CD4-positive, alpha-beta T cell treated with Interleukin-15 for 4 hours (primary cell): ENCODE data around the gene KIF18B.

Experiments
- DNase-seq: peaks from one replicate; pipeline ENCODE4 v3.0.0-alpha.2; 2020; ENCODE audit warnings: low spot score

The KIF18B gene

DNA sequence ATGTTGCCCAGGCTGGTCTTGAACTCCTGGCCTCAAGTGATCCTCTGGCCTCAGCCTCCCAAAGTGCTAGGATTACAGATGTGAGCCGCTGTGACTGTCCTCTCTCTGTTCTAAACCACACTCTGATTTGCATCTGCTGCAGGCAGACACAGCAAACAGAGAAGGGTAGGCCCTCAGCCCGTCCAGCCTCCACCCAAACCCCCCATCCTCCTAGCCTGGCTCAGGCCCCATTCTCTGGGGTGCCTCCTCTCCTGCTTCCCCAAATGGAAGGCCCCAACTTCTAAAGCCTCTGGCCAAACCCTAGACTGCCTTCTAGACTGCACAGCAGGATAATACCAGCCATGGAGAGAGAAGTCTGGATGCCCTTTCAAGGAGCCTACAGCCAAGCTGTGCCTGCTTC lies 28.2 kb downstream of the KIF18B start:
- DNase-seq: no peak

DNA sequence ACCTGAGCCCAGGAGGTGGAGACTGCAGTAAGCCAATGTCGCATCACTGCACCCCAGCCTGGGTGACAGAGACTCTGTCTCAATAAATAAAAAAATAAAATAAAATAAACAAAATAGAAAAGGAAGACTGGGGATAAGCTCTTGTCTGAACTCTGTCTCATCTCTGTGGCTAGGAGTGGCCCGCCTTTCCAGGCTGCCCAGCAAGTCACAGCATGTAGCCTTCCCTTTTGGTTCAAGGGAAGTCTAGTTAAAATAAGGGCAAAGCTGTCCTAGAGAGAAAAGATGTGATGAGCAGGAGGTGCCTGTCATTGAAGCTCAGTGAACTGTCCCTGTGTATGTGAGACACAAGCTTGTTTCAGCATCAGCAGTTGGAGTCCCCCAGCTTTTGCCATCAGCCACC lies 29.6 kb downstream of the KIF18B start:
- no peak for DNase-seq

DNA sequence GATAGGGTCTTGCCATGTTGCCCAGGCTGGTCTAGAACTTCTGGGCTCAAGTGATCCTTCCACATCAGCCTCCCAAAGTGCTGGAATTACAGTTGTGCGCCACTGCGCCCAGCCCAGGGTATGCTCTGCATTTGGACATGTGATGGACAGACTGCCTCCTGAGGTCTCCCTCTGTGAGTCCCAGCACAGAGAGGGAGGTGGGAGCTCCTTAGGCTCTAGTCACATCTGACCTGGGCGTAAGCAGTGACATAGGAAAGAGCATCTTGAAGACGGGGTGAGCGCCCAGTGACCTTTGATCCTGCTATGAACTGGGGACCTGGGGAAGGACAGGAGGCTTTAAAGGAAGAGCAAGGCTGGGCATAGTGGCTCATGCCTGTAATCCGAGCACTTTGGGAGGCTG lies 30.1 kb downstream of the KIF18B start:
- no peak for DNase-seq

DNA sequence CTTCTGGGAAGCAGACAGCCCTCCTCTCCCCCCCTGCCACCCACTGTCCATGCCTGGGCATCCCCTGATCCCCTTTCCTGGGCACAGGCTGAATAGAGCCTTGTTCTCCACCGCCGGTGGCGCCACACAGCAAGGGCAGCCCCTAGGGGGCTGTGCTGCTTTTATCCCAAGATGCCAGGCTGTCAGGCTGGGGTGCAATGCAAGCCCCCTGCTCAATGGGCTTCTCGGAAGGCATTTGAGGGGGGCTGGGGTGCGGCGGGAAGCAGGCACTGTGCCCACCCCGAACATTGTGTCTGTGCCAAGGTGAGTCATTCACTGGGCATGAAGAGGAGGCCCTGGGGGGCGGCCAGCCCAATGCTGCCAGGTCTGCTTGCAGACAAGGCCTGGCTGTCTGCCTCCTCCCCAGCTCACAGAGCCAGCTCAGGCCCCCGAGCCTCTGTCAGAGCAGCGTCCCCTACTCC lies 30.8 kb downstream of the KIF18B start:
- no peak for DNase-seq

DNA sequence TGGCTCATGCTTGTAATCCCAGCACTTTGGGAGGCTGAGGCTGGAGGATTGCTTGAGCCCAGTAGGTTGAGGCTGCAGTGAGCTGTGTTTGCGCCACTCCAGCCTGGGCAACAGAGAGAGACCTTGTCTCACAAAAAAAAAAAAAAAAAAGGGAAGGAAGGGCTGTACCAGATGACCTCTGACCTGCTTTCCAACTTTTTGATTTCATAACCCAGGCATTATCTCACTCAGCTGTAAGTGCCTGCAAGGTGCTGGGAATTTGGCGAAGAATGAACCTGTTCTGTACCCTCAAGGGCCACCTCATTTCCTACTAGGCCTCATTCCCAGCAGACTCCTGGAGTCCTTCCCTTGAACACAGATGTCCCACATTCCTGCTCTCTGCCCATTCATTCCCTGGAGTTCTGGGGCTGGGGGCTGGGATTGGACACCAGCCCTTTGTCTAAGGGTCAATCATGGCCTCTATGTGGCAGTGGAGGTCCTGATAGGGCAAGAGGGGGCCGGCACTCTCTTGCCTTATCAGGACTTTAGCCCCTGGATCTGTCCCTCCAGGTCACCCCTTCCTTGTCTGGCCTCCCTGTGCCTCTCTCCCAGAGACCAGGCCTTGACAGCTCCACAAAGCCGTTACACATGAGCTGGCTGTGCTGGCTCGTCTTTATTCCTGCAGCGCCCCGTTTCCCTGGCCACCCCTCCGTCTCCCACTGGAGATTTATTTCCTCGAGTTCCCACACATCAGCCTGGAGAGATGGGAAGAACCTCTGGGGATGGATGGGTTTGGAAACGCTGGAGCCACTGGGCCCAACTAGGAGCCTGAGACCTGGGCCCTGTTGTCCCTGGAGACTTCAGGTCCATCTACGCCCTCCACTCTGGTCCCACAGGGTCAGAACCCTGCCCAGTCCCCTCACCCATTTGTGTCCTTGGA lies 31.5 kb downstream of the KIF18B start:
- no peak for DNase-seq

DNA sequence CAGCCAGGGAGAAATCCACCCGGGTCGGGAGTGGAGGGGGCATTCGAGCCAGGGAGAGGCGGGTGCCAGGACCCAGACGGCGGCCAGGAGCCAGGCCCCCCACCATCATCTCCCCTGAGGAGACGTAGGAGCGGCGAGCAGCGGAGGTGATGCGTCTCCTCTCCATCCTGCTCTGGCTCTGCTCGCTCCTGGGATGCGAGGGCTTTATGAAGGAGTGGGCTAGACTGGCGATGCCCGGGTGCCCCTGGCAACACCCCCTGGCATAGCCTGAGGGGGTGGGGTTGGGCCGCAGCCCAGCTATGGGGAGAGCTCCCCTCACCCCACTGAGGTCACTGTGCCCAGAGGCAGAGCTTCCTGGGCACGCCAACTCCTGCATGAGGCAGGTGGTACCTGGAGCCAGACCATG lies 32.2 kb downstream of the KIF18B start, which contains the start of gene GFAP:
Gene GFAP (minus strand): TSS at position 180 of the 406 bp plus-strand sequence. CDS start 14 bp downstream, at position 166.
- no peak for DNase-seq

DNA sequence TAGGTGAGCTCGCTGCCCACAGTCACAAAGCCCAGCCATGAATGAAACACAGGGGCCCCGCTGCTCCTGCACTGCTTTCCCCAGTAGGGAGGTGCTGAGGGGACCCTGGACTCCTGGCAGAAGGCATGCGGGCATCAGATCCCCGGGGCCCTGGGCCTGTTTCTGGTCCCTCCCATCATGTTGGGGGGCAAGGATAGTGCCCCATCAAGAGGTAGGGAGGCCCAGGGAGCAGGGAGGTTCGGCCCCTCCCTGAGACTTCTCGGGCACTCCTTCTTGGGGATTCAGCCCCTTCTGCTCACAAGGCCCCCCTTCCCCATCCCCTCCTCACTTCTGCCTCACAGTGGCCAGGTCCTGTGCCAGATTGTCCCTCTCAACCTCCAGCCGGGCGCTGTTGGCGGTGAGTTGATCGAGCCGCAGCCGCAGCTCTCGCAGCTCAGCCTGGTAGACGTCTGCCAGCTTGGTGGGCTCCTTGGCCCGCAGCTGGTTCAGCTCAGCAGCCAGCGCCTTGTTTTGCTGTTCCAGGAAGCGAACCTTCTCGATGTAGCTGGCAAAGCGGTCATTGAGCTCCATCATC lies 32.8 kb downstream of the KIF18B start:
- no peak for DNase-seq

DNA sequence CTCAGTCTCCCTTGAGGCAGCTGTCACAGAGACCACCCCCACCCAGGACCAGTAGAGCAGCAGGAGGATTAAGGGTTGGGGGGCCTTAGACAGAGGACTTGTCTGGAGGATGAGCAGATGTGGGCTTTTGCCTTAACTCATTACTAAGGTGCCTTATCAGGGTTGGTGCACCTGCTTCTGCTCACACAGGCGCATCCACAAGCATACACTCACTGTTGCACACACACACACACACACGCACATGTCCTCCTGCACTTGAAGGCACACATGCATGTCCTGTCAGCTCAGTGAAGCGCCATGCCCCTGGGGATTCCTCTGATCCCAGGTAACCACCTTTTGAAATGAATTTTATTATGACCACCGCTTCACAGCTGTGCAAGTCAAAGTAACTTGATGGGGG lies 33.4 kb downstream of the KIF18B start:
- no peak for DNase-seq

DNA sequence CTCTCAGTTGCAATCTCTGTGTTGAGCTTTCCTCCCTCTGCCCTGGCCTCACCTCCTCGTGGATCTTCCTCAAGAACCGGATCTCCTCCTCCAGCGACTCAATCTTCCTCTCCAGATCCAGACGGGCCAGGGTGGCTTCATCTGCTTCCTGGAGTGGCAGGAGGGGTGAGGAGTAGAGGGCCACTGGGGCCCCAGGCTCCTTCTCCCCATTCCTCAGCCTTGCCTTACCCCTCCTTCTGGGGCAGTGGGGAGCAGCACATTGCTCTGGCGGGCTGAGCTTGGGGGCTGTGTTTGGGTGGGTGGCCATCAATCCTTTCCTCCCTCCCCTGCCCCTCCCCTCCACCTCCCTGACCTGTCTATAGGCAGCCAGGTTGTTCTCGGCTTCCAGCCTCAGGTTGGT lies 33.9 kb downstream of the KIF18B start:
- DNase-seq: no peak

DNA sequence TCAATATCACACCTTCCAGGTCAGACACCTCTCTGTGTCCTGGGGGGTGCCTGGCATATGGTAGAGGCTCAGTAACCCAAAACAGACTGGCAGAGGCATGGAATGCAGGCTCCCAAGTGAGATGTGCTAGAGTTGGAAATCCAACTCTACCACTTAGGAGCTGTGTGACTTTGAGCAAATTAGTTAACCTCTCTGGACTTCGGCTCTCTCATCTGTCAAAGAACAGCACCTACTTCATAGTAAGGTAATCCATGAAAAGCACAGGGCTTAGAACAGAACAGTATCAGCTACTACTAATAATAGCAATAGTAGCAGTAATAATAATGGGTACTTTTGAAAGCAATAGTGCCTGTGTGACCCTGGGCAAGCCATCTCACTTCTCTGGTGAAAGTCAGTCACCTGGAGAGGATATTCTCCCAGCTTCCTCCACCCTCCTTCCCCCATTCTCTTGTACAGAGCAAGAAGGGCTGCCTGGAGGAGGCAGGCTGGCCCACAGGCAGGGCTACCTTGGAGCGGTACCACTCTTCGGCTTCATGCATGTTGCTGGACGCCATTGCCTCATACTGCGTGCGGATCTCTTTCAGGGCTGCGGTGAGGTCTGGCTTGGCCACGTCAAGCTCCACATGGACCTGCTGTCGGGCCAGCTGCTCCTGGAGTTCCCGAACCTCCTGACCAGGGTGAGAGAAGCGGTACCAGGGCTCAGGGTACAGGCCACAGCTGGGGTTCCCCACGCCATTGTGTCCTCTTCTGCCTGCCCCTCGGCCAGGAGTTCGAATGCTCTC lies 34.6 kb downstream of the KIF18B start:
- no peak for DNase-seq

DNA sequence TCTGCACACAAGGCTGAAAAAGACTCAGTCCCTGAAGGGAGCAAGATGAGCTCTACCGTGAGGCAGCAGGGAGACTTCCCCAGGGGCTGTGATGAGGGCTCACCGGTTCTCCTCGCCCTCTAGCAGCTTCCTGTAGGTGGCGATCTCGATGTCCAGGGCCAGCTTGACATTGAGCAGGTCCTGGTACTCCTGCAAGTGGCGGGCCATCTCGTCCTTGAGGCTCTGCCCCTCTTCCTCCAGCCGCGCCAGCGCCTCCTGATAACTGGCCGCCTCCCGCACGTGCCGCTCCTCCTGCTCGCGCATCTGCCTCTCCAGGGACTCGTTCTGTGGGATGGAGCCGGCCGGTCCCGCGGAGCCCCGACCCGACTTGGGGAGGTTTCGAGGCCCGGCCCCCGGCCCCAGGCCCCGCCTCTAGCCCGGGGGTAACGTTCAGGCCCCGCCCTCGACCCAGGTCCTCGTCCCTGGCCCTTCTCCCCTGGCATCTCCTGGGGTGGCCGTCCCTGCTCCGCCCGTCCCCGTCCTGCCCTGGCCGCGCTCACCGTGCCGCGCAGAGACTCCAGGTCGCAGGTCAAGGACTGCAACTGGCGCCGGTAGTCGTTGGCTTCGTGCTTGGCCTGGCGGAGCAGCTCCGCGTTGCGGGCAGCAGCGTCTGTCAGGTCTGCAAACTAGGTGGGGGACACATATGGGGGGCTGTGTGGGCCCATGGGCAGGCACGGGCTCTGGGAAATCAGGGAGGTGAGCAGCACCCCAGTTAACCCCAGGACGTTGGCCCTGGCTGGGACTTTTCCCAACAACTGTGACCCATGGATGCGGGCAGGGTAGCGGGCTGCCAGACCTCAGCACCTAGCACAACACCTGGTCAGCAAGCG lies 36.2 kb downstream of the KIF18B start:
- peak; percentile 53 for DNase-seq

DNA sequence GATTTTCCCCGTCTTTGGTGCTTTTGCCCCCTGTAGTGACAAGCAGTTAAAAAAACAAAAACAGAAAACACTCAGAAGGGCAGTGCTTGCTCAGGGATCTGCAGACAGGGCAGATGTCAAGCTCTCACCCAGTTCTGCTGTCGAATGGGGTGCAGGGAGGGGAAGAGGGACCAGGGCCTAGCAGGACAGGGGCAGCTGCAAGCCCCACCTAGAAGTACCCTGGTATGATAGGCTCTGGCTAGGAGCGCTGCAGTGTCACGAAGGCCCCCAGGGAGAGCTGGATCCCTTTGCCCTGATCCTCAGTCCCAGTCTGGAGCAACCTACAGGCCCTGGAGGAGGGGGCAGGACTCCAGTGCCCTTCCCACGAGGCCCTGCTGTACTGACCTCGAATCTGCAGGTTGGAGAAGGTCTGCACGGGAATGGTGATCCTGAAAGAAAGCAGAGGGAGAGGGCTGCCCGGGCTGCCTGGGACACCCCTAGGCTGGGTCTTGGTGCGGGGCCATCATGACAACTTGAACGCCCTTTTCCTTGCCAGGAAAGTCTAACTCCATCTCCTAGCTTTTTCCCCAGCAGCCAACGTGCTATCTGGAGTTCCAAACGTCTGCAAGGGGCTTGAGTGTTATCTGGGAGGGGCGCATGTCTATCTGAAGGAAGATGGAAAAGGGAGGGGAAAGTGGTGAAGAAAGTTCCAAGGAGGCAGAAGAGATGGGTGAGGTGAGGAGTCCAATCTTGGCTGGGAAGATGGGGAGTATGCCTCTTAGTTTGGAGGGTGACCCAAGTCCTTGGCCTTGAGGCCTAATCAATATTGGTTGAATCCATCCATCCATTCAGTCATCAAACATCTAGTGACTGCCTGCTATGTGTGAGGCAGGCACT lies 37.1 kb downstream of the KIF18B start:
- DNase-seq: no peak

DNA sequence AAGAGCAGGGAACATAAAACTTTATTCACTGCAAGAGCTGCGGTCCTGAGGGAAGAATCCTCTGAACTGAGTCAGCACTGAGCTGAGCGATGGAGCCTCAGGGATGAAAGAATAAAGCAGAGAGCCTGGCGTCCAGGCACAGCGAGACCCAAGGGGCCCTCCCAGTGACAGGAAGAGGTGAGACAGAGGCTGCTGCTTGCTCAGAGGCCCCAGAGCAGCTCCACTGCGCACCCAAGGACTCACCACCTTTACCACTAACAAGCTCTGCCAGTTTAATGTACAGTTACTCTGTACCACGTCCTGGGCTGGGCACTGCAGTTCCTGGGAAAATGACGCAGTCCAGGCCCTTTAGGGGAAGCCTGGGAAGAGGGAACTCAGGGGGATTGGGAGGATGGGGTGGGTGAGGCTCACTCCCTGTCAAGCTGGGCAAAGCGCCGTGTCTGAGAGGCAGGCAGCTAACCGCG lies 37.9 kb downstream of the KIF18B start:
- no peak for DNase-seq

DNA sequence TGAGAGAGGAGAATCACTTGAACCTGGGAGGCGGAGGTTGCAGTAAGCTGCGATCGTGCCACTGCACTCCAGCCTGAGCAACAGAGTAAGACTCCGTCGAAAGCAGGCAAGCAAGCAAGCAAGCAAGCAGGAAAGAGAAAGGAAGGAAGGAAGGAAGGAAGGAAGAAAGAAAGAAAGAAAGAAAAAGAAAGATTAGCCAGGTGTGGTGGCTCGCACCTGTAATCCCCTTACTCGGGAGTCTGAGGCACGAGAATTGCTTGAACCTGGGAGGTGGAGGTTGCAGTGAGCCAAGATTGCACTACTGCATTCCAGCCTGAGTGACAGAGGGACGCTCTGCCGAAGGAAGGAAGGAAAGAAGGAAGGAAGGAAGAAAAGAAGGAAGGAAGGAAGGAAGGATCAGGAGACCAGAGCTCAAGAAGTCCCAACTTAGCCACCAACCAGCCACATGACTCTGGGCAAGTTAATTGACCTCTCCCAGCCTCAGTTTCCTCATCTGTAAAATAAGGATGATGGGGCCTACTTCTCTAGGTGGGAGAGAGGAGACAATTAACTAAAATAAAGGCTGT lies 38.7 kb downstream of the KIF18B start:
- DNase-seq: no peak

DNA sequence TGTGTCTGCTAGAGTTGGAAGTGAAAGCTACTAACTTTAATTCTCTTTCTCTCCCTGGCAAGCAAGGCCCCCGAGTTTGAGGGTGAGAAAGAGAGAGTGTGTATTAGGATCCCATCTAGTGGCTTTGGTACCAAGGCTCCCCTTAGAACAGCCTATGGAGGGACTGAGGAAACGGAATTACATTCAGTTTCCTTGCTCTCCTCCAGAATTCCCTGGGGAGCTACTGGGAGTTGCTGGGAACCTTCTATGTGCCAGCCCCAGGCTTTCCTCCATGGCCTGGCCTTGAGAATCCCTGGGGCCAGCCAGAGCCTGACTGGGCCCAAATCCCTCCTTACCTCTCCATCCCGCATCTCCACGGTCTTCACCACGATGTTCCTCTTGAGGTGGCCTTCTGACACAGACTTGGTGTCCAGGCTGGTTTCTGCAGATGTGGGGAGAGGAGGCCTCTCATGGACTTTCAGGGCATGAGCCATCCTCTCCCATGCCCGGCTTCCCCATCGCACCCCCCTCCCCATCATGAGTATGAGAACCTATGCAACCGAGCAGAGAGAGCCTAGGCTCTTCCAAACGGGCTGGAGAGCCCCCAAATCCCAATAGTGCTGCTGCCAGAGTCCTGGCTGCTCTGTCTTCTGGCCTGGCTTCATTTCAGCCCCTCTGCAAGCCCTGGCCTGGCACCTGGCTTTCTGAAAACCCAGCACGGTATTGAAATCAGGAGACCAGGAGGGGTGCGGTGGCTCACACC lies 39.7 kb downstream of the KIF18B start:
- no peak for DNase-seq

DNA sequence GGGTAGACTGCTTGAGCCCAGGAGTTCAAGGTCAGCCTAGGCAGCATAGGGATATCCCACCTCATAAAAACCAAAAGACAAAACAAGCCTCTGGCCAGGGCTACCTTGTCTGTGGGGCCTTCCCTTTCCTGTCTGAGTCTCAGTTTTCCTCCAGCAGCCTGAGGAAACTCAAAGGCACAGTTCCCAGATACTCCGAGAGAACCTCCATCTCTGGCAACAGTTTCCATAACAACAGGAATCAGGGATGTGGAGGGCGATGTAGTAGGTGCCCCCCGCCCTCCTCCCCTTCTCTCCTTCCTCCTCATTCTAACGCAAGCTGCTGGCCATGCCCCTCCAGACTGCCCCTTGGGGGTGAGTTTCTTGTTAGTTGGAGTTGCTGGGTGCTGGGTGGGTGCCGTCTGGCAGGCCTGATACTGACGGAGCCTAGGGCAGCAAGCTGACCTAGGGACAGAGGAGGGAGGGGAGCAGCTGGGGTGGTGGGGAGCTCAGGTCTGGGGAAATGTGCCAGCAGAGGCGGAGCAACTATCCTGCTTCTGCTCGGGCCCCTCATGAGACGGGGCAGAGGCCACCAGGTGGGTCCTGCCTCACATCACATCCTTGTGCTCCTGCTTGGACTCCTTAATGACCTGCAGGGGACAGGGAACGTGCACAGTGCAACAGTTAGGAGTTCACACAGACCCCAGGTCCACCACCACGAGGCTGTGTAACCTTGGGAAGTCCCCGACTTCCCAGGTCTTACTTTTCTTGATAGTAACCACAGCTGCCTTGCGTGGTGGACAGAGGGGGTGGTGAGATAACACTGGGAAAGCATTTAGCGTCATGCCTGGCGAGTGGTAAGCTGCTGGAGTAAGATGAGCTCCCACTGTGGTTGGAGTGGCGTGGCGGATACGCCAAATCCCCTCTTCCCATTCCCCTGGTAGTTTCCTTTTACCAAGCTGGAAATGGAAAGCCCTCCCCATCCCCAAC lies 40.5 kb downstream of the KIF18B start:
- no peak for DNase-seq

DNA sequence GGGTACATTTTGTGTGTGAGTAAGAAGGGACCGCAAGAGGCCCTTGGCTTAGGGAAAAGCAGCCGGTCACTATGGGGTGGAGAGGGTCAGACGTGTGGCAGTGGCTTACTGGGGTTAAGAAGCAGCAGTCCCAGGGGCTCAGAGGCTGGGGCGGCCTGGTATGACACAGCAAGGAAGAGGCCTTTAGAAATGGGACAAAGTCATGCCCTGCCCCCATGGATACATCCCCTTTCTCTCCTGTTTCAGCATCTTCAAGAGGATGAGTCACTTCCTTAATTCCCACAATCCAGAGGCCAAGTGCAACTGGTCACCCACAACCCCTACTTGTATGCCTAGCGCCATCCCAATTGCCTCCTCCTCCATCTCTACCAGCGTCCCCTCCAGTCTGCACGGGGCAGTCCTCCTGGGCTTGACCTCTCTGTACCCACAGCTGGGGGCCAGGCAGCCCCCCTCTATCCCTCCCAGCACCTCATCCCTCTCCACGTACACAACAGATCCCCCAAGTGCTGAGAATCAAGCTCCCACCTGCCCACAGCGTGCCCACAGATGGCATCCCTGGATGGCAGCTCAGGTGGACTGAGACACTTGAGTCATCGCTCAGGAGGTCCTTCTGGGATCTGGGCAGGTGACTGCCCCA lies 41.4 kb downstream of the KIF18B start:
- no peak for DNase-seq
